K562 (cell line): ENCODE measurements around the gene DMRT2. TPM values are rescaled to one million over a fixed set of nuclear protein-coding genes. Genes with fewer than 3 reads are reported as not detected.

Source experiments
- CBX2 ChIP-seq: fragments of 200-600 bp; sonication (generic); IDR thresholded peaks from one replicate; pipeline ENCODE4 v1.6.1; 2012; ENCODE audit warnings: mild to moderate bottlenecking, low read length, inconsistent platforms; ENCODE audit not compliant: insufficient read depth, poor library complexity, severe bottlenecking
- MTA1 ChIP-seq: fragments of 450-650 bp; IDR thresholded peaks from 2 replicates; pipeline ENCODE4 v1.6.1; 2017; ENCODE audit warnings: borderline replicate concordance
- NR3C1 ChIP-seq: sonication (generic); formaldehyde crosslinking; IDR thresholded peaks from 2 replicates; pipeline ENCODE4 v1.8.1; 2022; ENCODE audit warnings: missing genetic modification reagents
- SMAD3 ChIP-seq: fragments of 450-650 bp; formaldehyde crosslinking; conservative IDR thresholded peaks from 2 replicates; pipeline ENCODE4 v1.4.0; 2020; ENCODE audit warnings: mild to moderate bottlenecking
- TCF3 ChIP-seq: sonication (generic); formaldehyde crosslinking; IDR thresholded peaks from 2 replicates; pipeline ENCODE4 v1.4.0; 2020; ENCODE audit warnings: mild to moderate bottlenecking, missing genetic modification reagents
- TEAD1 ChIP-seq, 2 experiments: fragments of 450-650 bp in 1 of 2; sonication (generic) in 1 of 2; formaldehyde crosslinking; IDR thresholded peaks; 2 replicates each; pipeline versions ENCODE4 v1.4.0 to v1.8.0; 2020 to 2022; ENCODE audit warnings: mild to moderate bottlenecking in 2 of 2, missing genetic modification reagents in 1 of 2
- TRIM24 ChIP-seq, 2 experiments: fragments of 450-650 bp; IDR thresholded peaks; 2 replicates each; pipeline ENCODE4 v1.6.1; 2016
- TRIM25 ChIP-seq: fragments of 450-650 bp; IDR thresholded peaks from 2 replicates; pipeline ENCODE4 v1.7.0; 2016; ENCODE audit warnings: borderline replicate concordance
- ZBTB11 ChIP-seq, 3 experiments: fragments of 200-800 bp in 1 of 3; fragments of 250-450 bp in 1 of 3; fragments of 450-650 bp in 1 of 3; sonication (Bioruptor Pico) in 1 of 3; sonication (Bioruptor generic) in 1 of 3; formaldehyde crosslinking in 1 of 3; IDR thresholded peaks; 2 replicates each; pipeline versions ENCODE4 v1.6.1 to v1.8.0; 2016 to 2022; ENCODE audit warnings: mild to moderate bottlenecking in 2 of 3, missing genetic modification characterization in 2 of 3, missing compliant biosample characterization in 1 of 3, moderate library complexity in 1 of 3
- ZNF3 ChIP-seq: fragments of 250-450 bp; sonication (Bioruptor Pico); IDR thresholded peaks from 2 replicates; pipeline ENCODE4 v1.5.0; 2021; ENCODE audit warnings: mild to moderate bottlenecking, moderate library complexity
- polyA plus RNA-seq, 8 experiments: library from polyadenylated mRNA; depleted of rRNA in 4 of 8; stranded (reverse) in 5 of 8; unstranded in 3 of 8; fragments of >200 nt; fragmentation: Nextera tagmentation in 2 of 8; fragmentation: Illumina TruSeq in 1 of 8; extraction: Ambion mirVana in 2 of 8; extraction: Trizol in 1 of 8; gene quantifications; 2 replicates each; pipeline versions ENCODE4 v1.2.1 to v1.2.3, GENCODE V29; 2011 to 2014; ENCODE audit warnings: inconsistent platforms in 1 of 8, missing spikeins in 1 of 8
- total RNA-seq, 7 experiments: library from RNA; depleted of rRNA in 6 of 7; stranded (reverse); fragments of >200 nt in 6 of 7; fragmentation: Illumina TruSeq in 2 of 7; extraction: Trizol in 2 of 7; gene quantifications; 2 replicates each; pipeline versions ENCODE4 v1.2.1 to v1.2.3, GENCODE V29; 2011 to 2021; ENCODE audit warnings: low replicate concordance in 1 of 7

The DMRT2 gene
- total and polyA plus RNA-seq, 9 of the 15 experiments (the other 6 are each of a cell fraction or from before 2014, with no cell fraction given), result not detected

- TF ChIP-seq ZBTB11 (CRISPR knock-in tag; IDR thresholded peaks at IDR 0.05) (no peak), MTA1 (no peak), TRIM25 (no peak), NR3C1 (no peak), SMAD3 (no peak), TRIM24 (IDR thresholded peaks at IDR 0.05) (no peak), CBX2 (no peak), ZNF3 (CRISPR knock-in tag) (no peak), TCF3 (CRISPR knock-in tag) (no peak), TEAD1 (CRISPR knock-in tag; IDR thresholded peaks at IDR 0.05) (no peak)
- TF ChIP-seq, all 486 proteins: peak for 0
Measured at GRCh38 chr9:1100945-1101344, 50.8 kb downstream of the DMRT2 start (continued).
